ENCODE measurements around the gene TFAM. TPM values are rescaled to one million over a fixed set of nuclear protein-coding genes. Genes with fewer than 3 reads are reported as not detected.

TFAM gene
- total RNA-seq, 1 donor from 2014 or later: 13.3 TPM

DNA sequence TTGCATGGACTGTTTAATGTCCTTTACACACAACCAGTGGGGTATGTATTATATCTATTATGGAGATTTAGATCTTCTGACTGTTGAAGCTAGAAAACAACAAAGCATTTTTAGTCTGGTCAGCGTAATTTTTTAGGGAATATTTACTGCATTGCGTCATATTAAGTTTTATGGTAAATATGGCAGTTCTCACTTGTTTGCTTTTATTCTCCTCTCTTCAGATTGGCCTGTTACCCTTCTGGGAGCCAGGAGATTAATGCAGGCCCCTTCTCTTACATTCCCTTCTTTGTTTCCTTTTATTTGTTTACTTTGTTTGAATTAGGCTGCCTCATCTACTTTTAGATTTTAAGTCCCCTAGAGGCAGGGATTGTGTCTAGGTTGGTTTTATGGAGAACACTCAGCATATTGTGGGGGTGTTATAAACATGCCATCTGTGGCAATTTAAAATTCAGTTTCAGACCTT is 36.6 kb upstream of the TFAM start:
- DNase-seq (ENCODE audit: extremely low spot score in 2 of 2): no peak
- no peaks in the 10 kb centered on the region for H3K27me3 ChIP-seq
- no peak overlapping the region for H3K27ac ChIP-seq
- H3K4me1 ChIP-seq: peaks cover 10% of the 10 kb centered on the region
- TF ChIP-seq, protein P1, sequence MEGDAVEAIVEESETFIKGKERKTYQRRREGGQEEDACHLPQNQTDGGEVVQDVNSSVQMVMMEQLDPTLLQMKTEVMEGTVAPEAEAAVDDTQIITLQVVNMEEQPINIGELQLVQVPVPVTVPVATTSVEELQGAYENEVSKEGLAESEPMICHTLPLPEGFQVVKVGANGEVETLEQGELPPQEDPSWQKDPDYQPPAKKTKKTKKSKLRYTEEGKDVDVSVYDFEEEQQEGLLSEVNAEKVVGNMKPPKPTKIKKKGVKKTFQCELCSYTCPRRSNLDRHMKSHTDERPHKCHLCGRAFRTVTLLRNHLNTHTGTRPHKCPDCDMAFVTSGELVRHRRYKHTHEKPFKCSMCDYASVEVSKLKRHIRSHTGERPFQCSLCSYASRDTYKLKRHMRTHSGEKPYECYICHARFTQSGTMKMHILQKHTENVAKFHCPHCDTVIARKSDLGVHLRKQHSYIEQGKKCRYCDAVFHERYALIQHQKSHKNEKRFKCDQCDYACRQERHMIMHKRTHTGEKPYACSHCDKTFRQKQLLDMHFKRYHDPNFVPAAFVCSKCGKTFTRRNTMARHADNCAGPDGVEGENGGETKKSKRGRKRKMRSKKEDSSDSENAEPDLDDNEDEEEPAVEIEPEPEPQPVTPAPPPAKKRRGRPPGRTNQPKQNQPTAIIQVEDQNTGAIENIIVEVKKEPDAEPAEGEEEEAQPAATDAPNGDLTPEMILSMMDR (IDR thresholded peaks at IDR 0.05): no peak
- TF ChIP-seq POLR2A (IDR thresholded peaks at IDR 0.05) (no peak), POLR2AphosphoS5 (IDR thresholded peaks at IDR 0.05; ENCODE audit: insufficient read depth in 1 of 2, low read depth in 1 of 2) (no peak)
- intact Hi-C loops (cut with DNase I): no loop called here
- no peaks in the 10 kb centered on the region for H3K36me3 ChIP-seq
- H3K9me3 ChIP-seq: no peaks in the 10 kb centered on the region
- no peak overlapping the region for H3K4me3 ChIP-seq

DNA sequence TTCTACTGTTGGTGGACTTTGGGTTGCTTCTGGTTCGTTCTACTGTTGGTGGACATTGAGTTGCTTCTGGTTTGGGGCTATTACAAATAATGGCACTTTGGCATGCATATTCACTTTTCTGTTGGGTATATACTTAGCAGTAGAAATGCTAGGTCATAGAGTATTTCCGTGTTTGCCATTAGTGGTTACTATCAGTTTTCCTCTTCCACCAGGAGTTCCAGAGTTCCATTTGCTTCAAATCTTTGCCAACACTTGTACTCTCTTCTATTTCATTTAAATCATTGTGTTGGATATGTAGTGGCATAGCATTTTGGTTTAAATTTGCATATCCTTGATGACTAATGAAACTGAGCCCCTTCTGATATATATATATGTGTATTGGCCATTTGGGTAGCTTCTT is 35.2 kb upstream of the TFAM start:
- Histone ChIP-seq H3K4me3 (no peak overlapping the region), H3K9me3 (no peaks in the 10 kb centered on the region), H3K4me1 (peaks cover 14% of the 10 kb centered on the region), H3K36me3 (no peaks in the 10 kb centered on the region), H3K27ac (no peak overlapping the region), H3K27me3 (no peaks in the 10 kb centered on the region)
- intact Hi-C loops (cut with DNase I): no loop called here
- DNase-seq (ENCODE audit: extremely low spot score in 2 of 2): no peak
- no peak for TF ChIP-seq POLR2AphosphoS5 (IDR thresholded peaks at IDR 0.05; ENCODE audit: insufficient read depth in 1 of 2, low read depth in 1 of 2)

DNA sequence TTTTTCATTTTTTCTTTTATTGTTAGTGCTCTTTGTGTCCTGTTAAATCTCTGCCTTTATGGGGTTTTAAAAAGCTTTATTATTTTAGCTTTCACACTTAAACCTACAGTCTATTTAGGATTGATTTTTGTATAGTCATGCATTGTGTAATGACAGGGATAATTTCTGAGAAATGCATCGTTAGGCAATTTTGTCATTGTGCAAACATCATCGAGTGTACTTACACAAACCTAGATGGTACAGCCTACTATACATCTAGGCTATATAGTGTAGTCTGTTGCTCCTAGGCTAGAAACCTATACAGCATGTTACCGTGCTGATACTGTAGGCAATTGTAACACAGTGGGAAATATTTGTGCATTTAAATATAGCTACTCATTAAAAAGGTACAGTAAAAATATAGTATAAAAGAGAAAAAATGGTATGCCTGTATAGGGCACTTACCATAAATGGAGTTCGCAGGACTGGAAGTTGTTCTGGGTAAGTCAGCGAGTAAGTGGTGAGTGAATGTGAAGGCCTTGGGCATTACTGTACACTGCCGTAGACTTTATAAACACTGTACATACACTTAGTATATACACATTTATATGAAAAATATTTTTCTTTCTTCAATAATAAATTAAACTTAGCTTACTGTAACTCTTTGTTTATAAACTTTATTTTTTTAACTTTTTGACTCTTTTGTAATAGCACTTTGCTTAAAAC is 34.4 kb upstream of the TFAM start:
- Histone ChIP-seq H3K9me3 (no peaks in the 10 kb centered on the region), H3K27me3 (no peaks in the 10 kb centered on the region), H3K27ac (no peak overlapping the region), H3K36me3 (no peaks in the 10 kb centered on the region), H3K4me3 (no peak overlapping the region), H3K4me1 (peaks cover 14% of the 10 kb centered on the region)
- intact Hi-C loops (cut with DNase I): no loop called here
- no peak for DNase-seq (ENCODE audit: extremely low spot score in 2 of 2)
- TF ChIP-seq POLR2AphosphoS5 (IDR thresholded peaks at IDR 0.05; ENCODE audit: insufficient read depth in 1 of 2, low read depth in 1 of 2) (no peak), POLR2A (IDR thresholded peaks at IDR 0.05) (no peak)
- TF ChIP-seq, protein P1 (IDR thresholded peaks at IDR 0.05): no peak

DNA sequence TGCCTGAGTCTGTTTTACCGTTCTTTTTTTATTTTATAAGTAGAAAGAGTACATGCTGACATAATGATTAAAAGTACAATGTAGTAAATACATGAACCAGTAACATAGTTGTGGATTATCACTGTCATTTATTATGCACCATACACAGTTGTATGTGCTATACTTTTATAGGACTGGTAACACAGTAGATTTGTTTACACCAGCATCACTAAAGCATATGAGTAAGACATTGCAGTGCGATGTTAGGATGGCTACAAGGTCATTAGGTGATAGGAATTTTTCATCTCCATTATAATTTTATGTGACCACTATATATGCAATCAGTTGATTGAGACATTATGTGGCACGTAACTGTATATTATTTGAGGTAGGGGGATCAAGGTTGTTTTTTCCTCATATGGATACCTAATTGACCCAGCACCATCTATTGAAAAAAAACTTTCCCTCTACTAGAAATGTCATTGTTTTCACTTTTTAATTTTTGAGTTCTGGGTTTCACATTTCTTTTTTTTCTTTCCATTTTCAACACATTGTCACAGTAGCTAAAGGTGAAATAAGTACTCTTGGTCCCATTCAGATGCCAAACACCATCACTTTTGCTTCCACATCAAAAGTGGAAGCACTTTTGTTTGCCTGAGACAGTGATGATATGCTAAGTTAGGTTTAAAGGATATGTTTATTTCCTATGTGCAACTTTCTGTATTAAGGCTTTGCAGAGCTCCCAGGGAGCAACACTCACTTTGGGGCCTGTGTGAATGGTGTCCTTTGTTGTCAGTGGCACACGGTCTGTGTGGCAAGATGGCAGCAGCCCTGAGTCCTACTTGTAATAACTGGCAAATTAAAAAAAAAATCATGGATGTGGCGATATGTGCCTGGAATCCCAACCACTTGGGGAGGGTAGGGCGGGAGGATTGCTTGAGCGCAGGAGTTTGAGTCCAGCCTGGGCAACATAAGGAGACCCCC is 33.3 kb upstream of the TFAM start:
- intact Hi-C loops (cut with DNase I): no loop called here
- no peak for DNase-seq (ENCODE audit: extremely low spot score in 2 of 2)
- Histone ChIP-seq H3K9me3 (no peaks in the 10 kb centered on the region), H3K27me3 (no peaks in the 10 kb centered on the region), H3K36me3 (no peaks in the 10 kb centered on the region), H3K27ac (no peak overlapping the region), H3K4me3 (no peak overlapping the region), H3K4me1 (peaks cover 14% of the 10 kb centered on the region)
- TF ChIP-seq POLR2AphosphoS5 (IDR thresholded peaks at IDR 0.05; ENCODE audit: insufficient read depth in 1 of 2, low read depth in 1 of 2) (no peak), POLR2A (IDR thresholded peaks at IDR 0.05) (no peak)
- TF ChIP-seq, protein P1 (IDR thresholded peaks at IDR 0.05): no peak

DNA sequence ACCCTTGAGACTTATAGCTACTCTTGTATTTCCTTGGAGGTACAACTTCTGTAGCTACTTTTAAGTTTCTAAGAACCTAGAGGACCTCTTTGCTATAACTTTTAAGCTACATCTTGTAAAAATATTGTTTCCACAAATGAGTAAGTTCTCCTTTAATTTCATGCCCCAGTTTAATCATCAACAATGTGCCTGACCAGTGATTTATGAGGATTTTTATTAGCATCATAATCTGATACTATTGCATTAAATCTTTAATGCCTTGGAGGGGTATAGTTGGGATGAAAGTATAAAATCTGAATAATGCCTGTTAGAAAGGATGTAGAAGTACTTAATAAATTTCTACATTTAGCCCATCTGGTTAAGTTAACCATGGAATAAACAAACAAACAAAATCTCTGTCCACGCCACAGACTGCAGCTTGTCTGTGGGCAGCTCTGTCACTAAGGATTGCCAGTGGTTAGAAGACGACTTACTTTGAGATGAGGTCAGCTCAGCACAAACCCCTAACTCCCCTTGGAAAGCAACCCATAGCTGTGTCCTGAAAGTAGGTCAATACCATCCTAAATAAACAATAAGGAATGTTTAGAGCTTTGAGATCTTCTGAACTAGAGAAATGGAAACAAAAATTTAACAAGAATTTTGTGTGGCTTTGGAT is 32.1 kb upstream of the TFAM start:
- no peak for TF ChIP-seq POLR2A (IDR thresholded peaks at IDR 0.05)
- TF ChIP-seq POLR2AphosphoS5 (IDR thresholded peaks at IDR 0.05; ENCODE audit: insufficient read depth in 1 of 2, low read depth in 1 of 2): no peak
- TF ChIP-seq, protein P1 (IDR thresholded peaks at IDR 0.05): no peak
- no peak overlapping the region for H3K27ac ChIP-seq
- H3K27me3 ChIP-seq: no peaks in the 10 kb centered on the region
- DNase-seq (ENCODE audit: extremely low spot score in 2 of 2): no peak
- H3K36me3 ChIP-seq: no peaks in the 10 kb centered on the region
- intact Hi-C loops (cut with DNase I): no loop called here
- no peaks in the 10 kb centered on the region for H3K9me3 ChIP-seq
- peaks cover 14% of the 10 kb centered on the region for H3K4me1 ChIP-seq
- no peak overlapping the region for H3K4me3 ChIP-seq
